ENCODE measurements around the gene S100A5. TPM values are rescaled to one million over a fixed set of nuclear protein-coding genes. Genes with fewer than 3 reads are reported as not detected.

S100A5 gene
- total RNA-seq, 4 donors from 2014 or later = not detected

DNA sequence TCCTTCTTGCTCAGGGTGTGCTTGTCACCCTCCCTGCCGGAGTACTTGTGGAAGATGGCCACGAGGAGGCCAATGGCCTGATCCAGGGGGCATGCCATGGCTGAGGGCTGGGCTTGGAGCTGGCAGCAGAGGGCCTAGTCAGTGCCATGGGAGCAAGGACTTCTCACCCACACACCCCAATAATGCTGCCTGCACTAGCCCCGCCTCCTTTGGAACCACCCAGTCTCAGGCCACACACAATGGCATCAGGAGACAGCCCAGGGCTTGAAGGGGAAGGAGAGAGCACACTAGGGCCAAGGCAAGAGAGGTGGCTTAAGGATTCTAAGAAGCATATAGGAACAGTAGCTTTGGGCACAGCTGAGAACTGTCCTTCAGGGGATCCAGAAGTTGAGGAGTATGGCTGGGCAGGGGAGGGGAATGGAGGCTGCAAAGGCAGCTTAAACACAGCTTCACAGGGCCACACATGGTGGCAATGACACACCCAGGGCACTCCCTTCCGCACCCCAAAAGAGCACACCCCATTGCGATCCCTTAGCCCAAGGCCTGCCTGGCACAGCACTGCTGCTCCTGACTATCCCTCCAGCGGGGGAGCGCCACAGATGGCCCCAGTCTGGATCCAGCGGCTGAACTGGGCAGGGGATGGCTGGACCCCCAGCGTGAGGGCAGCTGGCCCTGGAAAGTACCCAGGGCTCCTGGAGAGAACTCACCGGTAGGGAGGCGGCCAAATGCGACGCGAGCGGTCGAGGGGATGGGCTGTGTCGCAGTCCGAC lies 5.3 kb downstream of the S100A5 start, which contains the start of gene S100A6:
Gene S100A6, minus strand, starts transcription at position 750 of the 770 bp plus-strand sequence. Its CDS starts 652 bp downstream, at position 98.
- DNase-seq (peak; percentile 51 to 71), ATAC-seq (peak; percentile 38 to 42)
- intact Hi-C loops (cut with DNase I; ENCODE audit: low total_unique reads) (no loop called here), in situ Hi-C loops (cut with MboI; ENCODE audit: low sequenced_read_pairs in 4 of 4) (loop anchor here in 1 of 4 donors (25.0 kb wide), 1 partner anchor 452 kb away; the partner anchor contains the start of genes JTB, RAB13 and RPS27)
- Histone ChIP-seq H3K4me3 (peak within 1 kb of the TSS; percentile 54 to 70 (median 65)), H3K27ac (peak within 1 kb of the TSS; percentile 82 to 92 (median 86)), H3K27me3 (no peaks in the 10 kb centered on the region), H3K36me3 (no peaks in the 10 kb centered on the region), H3K9me3 (no peaks in the 10 kb centered on the region), H3K4me1 (peaks cover 10 to 28% of the 10 kb centered on the region in 2 donors)
- peak in 1 of 2 donors; percentile 76 for TF ChIP-seq POLR2A (IDR thresholded peaks at IDR 0.05)
- TF ChIP-seq, protein P1, sequence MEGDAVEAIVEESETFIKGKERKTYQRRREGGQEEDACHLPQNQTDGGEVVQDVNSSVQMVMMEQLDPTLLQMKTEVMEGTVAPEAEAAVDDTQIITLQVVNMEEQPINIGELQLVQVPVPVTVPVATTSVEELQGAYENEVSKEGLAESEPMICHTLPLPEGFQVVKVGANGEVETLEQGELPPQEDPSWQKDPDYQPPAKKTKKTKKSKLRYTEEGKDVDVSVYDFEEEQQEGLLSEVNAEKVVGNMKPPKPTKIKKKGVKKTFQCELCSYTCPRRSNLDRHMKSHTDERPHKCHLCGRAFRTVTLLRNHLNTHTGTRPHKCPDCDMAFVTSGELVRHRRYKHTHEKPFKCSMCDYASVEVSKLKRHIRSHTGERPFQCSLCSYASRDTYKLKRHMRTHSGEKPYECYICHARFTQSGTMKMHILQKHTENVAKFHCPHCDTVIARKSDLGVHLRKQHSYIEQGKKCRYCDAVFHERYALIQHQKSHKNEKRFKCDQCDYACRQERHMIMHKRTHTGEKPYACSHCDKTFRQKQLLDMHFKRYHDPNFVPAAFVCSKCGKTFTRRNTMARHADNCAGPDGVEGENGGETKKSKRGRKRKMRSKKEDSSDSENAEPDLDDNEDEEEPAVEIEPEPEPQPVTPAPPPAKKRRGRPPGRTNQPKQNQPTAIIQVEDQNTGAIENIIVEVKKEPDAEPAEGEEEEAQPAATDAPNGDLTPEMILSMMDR (IDR thresholded peaks at IDR 0.05 in 4 of 5, conservative IDR thresholded peaks at IDR 0.05 in 1 of 5) = no peak

DNA sequence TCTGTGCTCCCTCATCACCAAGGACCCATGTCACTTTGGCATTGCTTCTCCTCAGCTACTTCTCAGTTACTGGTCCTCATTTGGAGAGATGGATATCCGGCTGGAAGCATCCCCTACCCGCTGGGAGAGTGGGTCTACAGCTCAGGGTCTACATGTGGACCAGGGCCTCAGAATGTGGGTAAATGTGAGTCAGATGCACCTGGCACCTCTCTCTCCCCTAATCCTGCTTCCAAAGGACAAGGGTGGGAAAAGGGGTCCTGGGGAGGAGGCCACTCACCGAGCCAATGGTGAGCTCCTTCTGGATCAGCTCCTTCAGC lies 5.9 kb downstream of the S100A5 start:
- H3K9me3 ChIP-seq = no peaks in the 10 kb centered on the region
- no peak for TF ChIP-seq POLR2A (IDR thresholded peaks at IDR 0.05)
- TF ChIP-seq, protein P1 (IDR thresholded peaks at IDR 0.05 in 4 of 5, conservative IDR thresholded peaks at IDR 0.05 in 1 of 5) = no peak
- H3K4me1 ChIP-seq = peaks cover 10 to 28% of the 10 kb centered on the region in 2 donors
- ATAC-seq (no peak), DNase-seq (no peak)
- intact Hi-C loops (cut with DNase I; ENCODE audit: low total_unique reads) (loop anchor here (5.0 kb wide), 1 partner anchor 82 kb away; the partner anchor contains the start of gene S100A14), in situ Hi-C loops (cut with MboI; ENCODE audit: low sequenced_read_pairs in 4 of 4) (loop anchor here in 1 of 4 donors (5.0 to 25.0 kb wide), 2 partner anchors 32 to 452 kb away; partner anchors contain the start of genes JTB, RAB13, RPS27 and S100A2)
- peak overlapping the region; percentile 54 to 70 (median 65) for H3K4me3 ChIP-seq
- H3K36me3 ChIP-seq = no peaks in the 10 kb centered on the region
- peak overlapping the region; percentile 82 to 92 (median 86) for H3K27ac ChIP-seq
- no peaks in the 10 kb centered on the region for H3K27me3 ChIP-seq

DNA sequence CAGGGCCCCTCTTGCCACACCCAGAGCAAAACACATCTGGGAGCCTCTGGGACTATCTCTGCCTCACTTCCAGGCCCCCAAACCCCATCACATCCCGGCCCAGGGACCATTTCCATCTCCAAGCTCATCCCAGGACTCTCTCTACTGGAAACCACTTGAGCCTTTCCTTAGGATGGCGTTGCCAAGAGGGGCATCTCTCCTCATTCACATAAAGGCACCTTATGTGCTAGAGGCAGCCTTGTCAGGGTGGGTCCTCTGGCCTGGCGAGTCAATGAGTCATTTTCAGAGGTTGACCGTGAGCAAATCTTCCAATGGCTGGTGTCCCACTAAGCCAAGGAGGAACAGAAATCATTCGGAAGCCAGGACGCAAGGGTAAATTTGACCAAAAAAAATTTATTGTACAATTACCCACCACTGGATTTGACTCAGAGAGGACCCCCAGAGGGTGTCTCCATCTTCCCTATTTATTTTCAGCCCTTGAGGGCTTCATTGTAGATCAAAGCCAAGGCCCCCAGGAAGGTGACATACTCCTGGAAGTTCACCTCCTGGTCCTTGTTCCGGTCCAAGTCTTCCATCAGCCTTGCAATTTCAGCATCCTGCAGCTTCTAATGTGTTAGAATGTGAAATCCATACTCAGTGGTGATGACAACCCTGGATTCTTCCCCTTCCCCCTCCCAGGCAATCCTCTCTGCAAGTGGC lies 6.4 kb downstream of the S100A5 start:
- no peaks in the 10 kb centered on the region for H3K36me3 ChIP-seq
- H3K9me3 ChIP-seq = no peaks in the 10 kb centered on the region
- no peaks in the 10 kb centered on the region for H3K27me3 ChIP-seq
- TF ChIP-seq, protein P1 (IDR thresholded peaks at IDR 0.05 in 4 of 5, conservative IDR thresholded peaks at IDR 0.05 in 1 of 5) = no peak
- TF ChIP-seq POLR2A (IDR thresholded peaks at IDR 0.05) = no peak
- ATAC-seq (peak in 1 of 2 donors; percentile 9), DNase-seq (peak in 1 of 2 donors; percentile 38)
- H3K27ac ChIP-seq = peak overlapping the region; percentile 82 to 92 (median 86)
- intact Hi-C loops (cut with DNase I; ENCODE audit: low total_unique reads) (loop anchor here (5.0 kb wide), 1 partner anchor 83 kb away; the partner anchor contains the start of gene S100A14), in situ Hi-C loops (cut with MboI; ENCODE audit: low sequenced_read_pairs in 4 of 4) (loop anchor here in 1 of 4 donors (5.0 to 25.0 kb wide), 2 partner anchors 33 to 453 kb away; partner anchors contain the start of genes JTB, RAB13, RPS27 and S100A2)
- H3K4me3 ChIP-seq = peak overlapping the region; percentile 54 to 70 (median 65)
- peaks cover 10 to 28% of the 10 kb centered on the region in 2 donors for H3K4me1 ChIP-seq

DNA sequence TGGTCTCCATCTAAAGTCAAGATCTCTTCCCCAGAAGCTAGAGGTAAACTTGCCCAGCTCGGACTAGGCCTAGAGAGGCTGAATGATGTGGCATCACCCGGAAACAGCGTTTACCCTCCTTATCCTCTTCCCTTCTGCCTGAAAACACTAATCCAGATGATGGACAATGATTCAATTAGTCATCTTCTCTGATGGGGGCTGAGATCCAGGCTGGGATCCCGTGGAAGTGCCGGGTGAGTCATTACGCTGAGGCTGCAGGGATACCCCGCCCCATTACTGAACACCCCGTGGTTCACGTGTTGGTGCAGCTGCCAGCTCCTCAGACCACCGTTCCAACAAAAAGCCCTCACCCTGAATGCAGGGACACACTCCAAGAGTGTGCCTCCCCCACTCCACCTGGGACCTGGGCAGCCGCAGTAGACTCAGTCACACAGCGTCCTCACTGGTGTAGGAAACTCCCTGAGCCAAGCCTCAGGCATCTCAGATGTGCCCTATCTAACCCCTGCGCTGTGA lies 7.0 kb downstream of the S100A5 start:
- peak; percentile 44 to 59 for DNase-seq
- Histone ChIP-seq H3K27me3 (no peaks in the 10 kb centered on the region), H3K9me3 (no peaks in the 10 kb centered on the region), H3K27ac (peak overlapping the region; percentile 82 to 92 (median 86)), H3K36me3 (no peaks in the 10 kb centered on the region), H3K4me1 (peaks cover 10 to 28% of the 10 kb centered on the region in 2 donors), H3K4me3 (peak overlapping the region; percentile 54 to 70 (median 65))
- in situ Hi-C loops (cut with MboI; ENCODE audit: low sequenced_read_pairs in 4 of 4) (loop anchor here in 1 of 4 donors (5.0 to 25.0 kb wide), 2 partner anchors 34 to 454 kb away; partner anchors contain the start of genes JTB, RAB13, RPS27 and S100A2), intact Hi-C loops (cut with DNase I; ENCODE audit: low total_unique reads) (loop anchor here (1.0 to 5.0 kb wide), 3 partner anchors 23 to 84 kb away; partner anchors contain the start of gene S100A14)
- ATAC-seq = peak; percentile 16 to 43
- TF ChIP-seq, protein P1 (IDR thresholded peaks at IDR 0.05 in 4 of 5, conservative IDR thresholded peaks at IDR 0.05 in 1 of 5) = no peak
- TF ChIP-seq POLR2A (IDR thresholded peaks at IDR 0.05) = no peak

All from gastrocnemius medialis (tissue), 4 donors.